GM18861 (cell line): ENCODE data around the gene SAP25.

Experiments used
- ATAC-seq: cut with Tn5 transposase; IDR thresholded peaks from one replicate; pipeline ENCODE4 v1.9.1; 2021; ENCODE audit not compliant: unreplicated experiment

The SAP25 gene

DNA sequence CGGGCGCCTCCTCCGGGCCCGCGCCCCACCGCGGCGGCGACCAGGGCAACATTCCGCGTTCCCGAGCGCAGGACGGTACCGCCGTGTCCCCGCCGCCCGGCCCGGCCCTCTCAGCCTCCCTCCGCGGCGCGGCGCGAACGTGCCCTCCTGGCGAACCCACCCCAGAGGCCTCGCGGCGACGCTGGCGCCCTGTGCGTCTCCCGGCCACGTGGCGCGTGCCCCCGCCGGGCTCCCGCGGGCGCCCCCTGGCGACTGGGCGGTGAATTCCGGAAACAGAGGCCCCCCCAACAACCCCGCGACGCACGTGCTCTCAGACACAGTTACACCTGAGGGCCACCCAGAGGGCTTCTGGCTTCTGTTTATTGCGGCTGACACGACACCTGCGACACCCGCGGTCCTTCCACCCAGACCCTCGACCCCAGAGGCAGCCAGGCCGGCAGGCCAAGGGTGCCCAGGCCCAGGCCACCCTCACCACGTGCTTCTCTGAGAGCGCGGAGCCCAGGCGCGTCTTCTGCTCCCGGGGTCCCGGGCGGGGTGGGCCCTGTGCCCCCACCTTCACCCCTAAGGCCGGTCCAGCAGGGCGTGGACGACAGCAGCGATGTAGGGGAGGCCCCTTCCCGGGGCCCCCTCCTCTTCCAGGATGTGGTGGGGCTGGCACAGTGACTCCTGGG is at the start of gene SAP25:
TSS of gene SAP25 (minus strand) at position 210 of the 671 bp plus-strand sequence. CDS start at position 52, 158 bp downstream.
- ATAC-seq, result no peak

DNA sequence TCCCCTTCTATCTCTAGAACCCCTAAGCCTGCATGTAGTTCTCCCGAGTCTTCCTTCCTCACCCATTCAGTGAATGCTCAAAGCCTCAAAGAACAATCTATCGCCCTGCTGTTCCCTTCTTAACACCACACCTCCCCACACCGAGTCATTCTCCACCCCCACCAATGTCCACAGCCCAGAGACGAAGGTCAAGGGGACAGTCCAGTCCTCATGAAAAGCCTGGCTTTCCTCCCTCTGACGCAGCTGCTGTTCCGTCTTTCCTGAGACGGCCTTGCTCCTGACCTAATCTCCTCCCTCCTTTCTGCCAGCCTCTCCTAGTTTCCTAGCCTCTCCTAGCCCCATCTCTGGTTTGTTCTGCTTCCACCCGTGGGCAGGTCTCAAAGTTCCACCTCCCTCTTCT is 47.9 kb upstream of the SAP25 start:
- no peak for ATAC-seq

DNA sequence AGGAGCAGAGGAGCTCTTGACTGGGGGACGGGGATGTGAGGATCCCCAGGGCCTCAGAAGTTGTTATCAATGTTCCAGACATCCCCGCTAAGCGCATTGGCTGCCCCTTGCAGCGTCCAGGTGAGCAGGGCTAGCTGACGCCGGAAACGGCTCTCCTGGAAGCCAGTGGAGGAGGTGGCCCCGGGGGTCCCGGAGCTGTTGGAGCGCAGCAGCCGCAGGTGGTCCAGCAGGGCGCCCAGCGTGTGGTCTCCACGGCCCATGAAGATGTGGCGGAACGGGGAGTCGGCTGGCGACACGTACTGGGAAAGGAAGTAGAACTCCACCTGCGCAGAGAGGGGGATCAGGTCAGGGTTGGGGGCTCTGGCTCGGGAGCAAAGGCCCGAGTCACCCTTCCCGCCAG is 47.1 kb upstream of the SAP25 start:
- ATAC-seq, result no peak

DNA sequence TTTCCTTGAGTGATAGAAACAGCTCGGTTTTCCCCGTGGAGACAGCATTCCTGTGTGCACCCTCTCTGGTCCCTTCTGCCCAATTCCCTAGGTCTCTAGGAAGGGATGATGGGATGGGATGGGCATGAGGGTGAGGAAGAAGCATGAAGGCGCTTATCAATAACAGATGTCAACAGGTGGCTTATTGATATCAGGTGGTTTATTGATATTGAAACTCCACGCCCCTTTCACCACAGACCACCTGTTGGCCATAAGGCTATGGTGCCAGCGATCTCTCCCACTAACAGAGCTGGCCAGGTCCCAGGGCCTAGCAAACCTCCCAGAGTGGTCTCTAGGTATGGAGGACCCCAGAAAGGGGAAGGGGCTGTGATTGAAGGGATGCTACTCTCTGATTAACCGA is 46.5 kb upstream of the SAP25 start:
- ATAC-seq, result no peak

DNA sequence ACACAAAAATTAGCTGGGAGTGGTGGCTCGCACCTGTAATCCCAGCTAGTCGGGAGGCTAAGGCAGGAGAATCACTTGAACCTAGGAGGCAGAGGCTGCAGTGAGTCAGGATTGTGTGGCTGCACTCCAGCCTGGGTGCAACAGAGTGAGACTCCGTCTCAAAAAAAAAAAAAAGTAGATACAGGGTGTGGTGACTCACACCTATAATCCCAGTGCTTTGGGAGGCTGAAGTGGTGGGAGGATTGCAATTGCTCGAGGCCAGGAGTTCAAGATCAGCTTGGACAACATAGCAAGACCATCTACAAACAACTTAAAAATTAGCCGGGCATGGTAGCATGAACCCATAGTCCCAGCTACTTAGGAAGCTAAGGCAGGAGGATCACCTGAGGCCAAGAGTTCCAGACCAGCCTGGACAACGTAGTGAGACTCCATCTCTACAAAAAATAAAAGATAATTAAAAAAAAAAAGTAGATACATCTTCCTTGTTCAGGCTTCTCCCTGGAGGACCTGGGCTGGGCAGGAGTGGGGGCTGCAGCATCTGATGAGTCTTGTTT is 40.7 kb upstream of the SAP25 start:
- ATAC-seq, result no peak

DNA sequence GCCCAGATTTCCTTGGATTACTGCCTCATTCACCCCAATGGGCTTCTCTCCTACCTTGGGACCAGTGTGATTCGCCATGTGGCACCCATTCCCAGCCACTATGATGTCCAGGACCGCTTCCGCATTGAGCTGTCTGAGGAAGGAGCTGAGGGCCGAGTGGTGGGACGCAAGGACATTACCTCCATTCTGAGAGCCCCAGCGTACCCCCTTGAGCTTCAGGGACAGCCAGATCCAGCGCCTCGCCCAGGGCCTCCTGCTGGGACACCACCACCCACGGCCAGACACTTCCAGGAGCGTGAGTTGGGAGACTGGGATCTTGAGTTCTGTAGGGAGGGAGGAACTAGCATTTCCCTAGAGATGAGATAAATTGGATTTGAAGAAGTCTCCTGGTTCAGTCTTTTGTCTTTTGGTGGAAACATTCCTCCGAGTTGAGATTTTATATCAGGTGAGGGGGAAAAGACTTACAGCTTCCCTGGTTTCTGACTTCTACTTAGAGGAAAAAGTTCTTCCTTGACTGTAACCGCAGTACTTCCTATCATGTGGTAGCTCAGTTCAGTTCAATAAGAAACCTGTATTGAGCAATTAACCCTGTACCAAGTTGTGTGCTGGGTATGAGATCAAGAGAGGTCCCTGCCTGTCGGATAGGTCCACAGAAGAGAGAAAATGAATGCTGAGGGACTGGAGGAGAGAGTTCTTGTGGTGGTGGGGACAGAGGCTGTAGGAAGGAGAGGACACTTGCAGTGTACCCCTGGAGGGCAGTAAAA is 39.9 kb upstream of the SAP25 start:
- ATAC-seq, result no peak

DNA sequence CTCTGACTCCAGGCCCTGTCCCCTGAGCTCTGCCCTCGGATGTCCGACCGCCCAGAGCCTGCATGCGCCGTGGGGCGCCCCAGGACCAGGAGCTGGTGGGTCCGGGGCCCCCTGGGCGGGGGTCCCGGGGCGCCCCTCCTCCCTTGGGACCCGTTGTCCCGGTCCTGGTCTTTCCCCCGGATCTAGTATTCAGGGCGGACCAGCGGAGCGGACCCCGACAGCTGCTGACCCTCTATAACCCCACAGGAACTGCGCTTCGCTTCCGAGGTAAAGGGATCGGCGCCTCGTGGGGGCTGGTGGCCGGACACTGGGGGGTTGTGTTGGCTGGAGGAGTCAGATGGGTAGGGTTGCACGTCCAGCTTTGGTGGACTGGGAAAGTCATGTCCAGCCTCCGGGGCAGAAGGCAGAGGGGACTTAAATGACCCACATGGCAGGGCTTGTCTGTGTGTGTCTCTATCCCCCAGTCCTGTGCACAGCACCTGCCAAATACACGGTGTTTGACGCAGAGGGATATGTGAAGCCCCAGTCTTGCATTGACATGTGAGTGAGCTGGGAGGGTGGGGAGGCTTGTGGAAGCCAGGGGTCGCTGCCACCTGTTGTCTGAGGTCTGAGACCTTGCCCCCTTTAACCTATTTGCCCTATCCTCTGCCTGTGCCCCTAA is 39.2 kb upstream of the SAP25 start:
- ATAC-seq, result no peak

DNA sequence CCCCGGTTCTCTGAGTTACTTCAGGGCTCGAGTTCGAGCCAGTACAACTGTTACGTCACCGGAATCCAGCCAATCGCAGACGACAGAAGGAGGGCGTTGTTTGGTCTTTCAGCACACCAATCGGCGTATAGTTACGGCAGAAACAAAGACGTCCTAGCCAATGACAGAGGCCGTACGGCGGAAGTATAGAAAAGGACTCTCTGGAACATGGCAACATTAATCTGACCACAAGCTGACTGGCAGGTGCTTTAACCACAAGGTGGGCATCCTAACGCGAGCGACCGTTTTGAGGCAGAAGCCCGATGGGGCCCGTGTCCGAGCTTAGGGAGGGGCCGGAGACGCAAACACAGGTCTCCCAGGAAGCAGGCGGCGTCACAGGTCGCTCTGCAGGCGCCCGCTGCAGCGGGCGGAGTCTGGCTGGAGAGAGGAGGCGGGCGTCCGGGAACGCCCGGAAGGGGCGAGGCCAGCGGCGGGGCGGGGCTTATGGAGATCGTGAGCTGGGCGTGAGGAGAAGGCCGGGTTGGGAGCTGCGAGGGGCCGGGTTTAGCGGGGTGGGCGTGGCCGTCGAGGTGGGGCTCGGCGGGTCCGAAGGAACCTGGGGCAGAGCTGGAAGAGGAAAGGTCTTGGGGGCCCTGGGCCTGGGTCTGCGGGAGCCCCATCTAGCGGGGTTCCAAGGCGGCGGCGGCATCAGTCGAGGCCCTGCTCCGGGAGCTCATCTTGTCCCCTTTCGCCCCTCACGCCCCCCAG is 38.5 kb upstream of the SAP25 start, which contains the start of gene MOSPD3:
TSS of gene MOSPD3 (plus strand) at position 558 of the 747 bp plus-strand sequence. CDS start 252 bp downstream, outside the sequence.
- peak; percentile 89 for ATAC-seq

DNA sequence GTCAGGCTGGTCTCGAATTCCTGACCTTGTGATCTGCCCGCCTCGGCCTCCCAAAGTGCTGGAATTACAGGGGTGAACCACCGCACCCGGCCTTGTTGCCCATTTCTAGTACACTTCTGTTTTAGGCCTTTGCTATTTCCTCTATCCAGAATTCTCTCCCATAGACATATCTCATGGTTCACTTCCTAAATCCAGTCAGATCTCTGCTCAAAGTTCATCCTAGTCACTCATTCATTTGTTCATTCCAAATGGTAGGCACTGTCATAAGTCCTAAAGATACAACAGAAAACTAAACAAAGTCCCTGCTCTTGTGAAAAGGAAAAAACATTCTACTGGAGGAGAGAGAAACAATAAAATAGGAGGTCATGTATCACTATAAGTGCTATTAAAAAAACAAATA is 36.3 kb upstream of the SAP25 start:
- no peak for ATAC-seq

DNA sequence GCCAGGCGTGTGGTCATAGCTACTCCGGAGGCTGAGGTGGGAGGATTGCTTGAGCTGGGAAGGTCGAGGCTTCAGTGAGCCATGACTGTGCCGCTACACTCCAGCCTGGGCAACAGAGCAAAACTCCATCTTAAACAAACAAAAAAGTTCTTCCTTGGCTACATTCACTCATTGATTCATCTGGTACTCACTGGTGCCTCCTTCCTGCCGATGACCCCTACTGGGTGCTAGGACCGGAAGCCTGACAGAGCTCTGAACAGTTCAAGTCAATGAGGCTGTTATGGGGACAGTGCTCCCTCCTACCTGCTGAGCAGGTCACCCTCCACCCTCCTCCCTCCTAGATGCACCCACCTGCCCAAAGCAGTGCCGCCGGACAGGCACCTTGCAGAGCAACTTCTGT is 33.4 kb upstream of the SAP25 start:
- no peak for ATAC-seq

DNA sequence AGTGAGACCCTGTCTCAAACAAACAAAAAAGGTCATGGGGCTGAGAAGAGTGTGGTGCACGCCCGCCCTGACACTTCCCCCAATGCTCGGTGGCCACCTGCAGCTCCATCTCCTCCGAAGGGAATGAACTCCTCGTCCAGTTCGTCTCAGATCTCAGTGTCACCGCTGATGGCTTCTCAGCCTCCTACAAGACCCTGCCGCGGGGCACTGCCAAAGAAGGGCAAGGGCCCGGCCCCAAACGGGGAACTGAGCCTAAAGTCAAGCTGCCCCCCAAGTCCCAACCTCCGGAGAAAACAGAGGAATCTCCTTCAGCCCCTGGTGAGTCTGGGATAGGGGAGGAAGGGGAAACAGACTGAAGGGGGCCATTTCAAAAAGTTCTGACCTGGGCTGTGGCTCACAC is 32.6 kb upstream of the SAP25 start:
- ATAC-seq, result no peak

DNA sequence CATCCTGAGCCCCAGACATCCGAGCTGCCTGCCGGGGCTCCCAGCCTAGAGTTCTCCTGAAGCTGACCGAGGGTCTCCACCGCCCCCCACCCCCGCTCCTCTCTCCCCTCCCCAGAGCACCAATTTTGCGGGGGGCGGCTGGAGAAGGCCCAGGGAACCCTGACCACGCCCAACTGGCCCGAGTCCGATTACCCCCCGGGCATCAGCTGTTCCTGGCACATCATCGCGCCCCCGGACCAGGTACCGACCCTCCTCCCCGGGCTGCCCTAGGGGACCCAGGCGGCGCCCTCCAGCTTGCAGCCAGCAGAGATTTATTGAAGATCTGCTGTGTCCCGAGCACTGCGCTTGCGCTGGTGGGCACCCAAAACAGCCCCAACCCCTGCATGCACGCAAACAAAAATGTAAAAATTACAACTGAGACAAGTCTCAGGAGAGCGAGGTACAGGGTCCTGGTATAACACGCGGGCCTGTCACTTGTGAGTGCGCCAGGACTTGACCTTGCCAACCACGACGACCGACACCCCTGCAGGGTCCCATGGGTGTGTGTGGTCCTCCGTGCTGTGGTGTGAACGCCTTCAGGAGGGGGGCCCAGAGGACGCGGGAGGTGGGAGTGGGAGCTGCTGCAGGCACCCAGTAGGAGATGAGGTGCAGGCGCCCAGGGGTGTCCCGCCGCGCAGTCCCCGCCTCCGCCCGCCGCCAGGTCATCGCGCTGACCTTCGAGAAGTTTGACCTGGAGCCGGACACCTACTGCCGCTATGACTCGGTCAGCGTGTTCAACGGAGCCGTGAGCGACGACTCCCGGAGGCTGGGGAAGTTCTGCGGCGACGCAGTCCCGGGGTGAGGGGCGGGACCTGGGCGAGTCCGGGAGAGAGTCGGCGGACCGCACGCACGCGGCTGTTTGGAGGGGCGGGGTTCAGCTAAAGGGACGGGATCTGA is 31.5 kb upstream of the SAP25 start:
- ATAC-seq, result no peak

DNA sequence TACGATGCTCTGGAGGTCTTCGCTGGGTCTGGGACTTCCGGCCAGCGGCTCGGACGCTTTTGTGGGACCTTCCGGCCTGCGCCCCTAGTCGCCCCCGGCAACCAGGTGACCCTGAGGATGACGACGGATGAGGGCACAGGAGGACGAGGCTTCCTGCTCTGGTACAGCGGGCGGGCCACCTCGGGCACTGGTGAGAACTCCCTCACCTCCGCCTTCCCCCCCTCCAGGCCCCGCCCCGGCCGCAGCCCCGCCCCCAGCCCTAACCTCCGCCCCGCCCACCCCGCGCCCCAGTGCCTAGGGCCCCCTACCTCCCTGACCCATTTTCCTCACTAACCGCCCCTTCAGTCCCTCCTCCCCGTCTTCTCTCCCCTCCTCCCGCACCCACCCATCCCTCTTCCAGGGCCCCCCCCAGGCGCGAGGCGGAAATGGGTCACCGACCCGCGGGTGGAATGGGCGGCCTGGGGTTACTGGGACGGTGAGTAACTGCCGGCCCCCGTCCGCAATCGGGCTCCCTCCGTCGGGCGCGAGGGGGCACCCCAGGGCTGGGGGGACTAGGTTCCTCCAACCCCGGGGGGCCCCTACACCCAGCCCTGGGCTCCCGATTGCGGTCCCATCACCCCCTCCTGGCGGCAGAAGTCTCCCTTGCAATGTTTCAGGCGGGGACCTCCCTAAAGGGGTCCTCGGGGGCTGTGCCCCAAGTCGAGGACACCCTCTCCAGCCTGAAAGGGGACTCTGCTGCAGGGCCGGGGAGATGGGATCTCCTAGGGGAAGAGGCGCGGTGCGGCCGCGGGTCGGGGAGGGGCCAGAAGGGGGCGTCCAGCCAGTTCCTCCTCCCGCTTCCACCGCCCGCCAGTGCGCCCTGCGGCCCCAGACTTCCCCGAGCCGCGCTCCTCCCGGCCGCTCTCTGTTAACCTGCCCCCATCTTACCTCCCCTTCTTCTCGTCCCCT is 30.6 kb upstream of the SAP25 start:
- ATAC-seq, result no peak

DNA sequence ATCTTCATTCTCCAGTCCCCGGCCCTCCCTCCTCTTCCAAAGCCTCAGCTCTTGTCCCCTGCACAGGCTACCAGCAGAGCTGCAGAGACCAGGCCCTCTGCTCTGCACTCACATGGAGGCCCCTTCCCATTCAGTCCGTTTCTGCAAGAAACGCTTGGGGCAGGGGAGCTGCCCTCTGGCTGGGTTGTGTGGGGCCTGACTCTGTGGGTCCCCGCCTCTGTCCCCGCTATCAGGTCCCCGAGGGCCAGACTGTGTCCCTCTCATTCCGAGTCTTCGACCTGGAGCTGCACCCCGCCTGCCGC is 30.0 kb upstream of the SAP25 start:
- ATAC-seq, result no peak

DNA sequence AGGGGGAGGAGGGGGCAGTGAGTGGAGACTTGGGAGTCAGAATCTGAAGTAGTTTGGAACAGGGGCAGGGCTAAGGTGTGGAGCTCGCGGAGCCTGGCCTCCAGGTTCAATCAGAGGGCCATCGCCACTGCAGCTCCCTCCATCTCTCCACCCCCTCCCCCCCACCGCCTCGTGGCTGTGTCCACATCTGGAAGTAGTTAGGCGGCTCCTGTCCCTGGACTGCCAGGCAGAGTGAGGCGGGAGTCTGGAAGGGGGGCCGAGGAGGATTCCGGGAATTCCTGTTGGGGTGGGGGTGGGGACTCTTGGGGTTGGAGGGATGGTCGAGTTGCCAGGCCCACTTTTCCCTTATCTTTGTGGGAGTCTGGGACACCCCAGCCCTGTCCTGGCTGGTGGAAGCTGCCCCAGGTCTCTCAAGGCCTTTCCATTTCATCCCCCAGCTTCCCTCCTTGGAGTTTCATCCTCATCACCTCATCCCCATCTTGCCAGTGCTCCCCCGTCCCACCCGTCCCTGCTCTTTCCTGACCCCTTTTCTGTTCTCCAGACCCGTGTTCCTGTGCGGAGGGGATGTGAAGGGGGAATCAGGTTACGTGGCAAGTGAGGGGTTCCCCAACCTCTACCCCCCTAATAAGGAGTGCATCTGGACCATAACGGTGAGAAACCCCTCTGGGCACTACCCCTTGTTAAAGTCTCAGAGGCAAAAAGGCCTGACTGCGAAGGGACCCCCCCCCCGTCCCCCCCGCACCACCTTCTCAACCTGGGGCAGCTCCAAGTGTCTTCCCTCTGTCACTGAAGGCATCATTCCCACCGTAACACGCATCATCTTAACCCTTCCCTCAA is 29.4 kb upstream of the SAP25 start:
- no peak for ATAC-seq

DNA sequence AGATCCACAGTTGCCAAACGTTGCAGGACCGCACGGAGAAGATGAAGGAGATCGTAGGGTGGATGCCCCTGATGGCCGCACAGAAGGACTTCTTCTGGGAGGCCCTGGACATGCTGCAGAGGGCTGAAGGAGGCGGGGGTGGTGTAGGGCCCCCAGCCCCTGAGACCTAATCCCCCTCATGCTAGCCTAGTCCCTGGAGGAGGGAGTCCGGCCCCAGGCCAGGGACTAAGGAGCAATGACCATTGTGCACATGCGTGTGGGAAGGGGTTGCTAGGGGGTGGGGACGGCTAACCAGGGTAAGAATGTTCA is 27.0 kb upstream of the SAP25 start:
- no peak for ATAC-seq

DNA sequence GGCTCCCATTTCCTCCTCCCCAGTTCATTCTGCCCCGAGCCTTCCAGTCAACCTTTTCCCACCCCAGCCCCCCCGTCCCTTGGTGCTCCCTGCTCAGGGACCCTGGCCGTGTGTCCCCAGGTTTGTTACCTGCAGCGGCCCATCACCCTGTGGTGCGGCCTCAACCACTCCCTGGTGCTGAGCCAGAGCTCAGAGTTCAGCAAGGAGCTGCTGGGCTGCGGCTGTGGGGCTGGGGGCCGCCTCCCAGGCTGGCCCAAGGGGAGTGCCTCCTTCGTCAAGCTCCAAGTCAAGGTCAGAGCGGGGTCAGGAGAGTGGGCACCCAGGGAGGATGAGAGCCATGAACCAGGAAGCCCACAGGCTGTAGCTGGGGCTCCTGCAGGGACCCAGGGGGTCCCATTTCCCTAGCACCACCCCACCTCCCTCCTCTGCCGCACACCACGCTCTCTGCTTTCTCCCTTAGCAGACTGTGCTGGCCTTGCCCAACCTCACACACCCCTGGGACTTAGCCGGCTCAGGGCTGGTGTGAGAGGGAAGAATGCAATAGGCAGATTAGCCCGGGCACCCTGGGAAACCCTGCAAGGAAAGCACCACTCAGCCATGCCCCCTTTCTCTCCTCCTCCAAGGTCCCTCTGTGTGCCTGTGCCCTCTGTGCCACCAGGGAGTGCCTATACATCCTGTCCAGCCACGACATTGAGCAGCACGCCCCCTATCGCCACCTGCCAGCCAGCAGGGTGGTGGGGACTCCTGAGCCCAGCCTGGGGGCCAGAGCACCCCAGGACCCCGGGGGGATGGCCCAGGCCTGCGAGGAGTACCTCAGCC is 26.4 kb upstream of the SAP25 start:
- no peak for ATAC-seq
